Measurements from ENCODE around the gene ZFP30.

The ZFP30 gene

GRCh38 chr19:37564624-37565369 lies 90.5 kb downstream of the ZFP30 start:
- in situ Hi-C loops (cut with MboI; ENCODE audit: low sequenced_read_pairs) = no loop called here

Measured in HL-60/S4 treated with phorbol 12-myristate 13-acetate at 8.2 ng/mL for 4 days and 3 days (cell line).